K562 (cell line): ENCODE results near the gene WASL. TPM values are rescaled to one million over a fixed set of nuclear protein-coding genes. Genes with fewer than 3 reads are reported as not detected.

Experiments used
- CBFA2T3 ChIP-seq: fragments of 450-650 bp; IDR thresholded peaks from 2 replicates; pipeline ENCODE4 v1.6.1; 2017
- CHAMP1 ChIP-seq: fragments of 450-650 bp; IDR thresholded peaks from 2 replicates; pipeline ENCODE4 v1.6.1; 2016; ENCODE audit warnings: mild to moderate bottlenecking
- FOXO4 ChIP-seq: fragments of 450-650 bp; formaldehyde crosslinking; IDR thresholded peaks from 2 replicates; pipeline ENCODE4 v1.4.0; 2020; ENCODE audit warnings: mild to moderate bottlenecking, moderate library complexity
- GTF2B ChIP-seq: IDR thresholded peaks from 2 replicates; pipeline ENCODE4 v1.6.1; 2011; ENCODE audit not compliant: insufficient read length; ENCODE audit errors: extremely low read depth
- HINFP ChIP-seq: fragments of 450-650 bp; conservative IDR thresholded peaks from 2 replicates; pipeline ENCODE4 v1.6.1; 2016; ENCODE audit warnings: missing genetic modification characterization, low read depth, mild to moderate bottlenecking, control low read depth, missing compliant biosample characterization
- LEF1 ChIP-seq: fragments of 450-650 bp; IDR thresholded peaks from 2 replicates; pipeline ENCODE4 v1.6.1; 2016; ENCODE audit warnings: mild to moderate bottlenecking
- NR2C1 ChIP-seq, 2 experiments: fragments of 450-650 bp; IDR thresholded peaks; 2 replicates each; pipeline ENCODE4 v1.6.1; 2017; ENCODE audit warnings: mild to moderate bottlenecking in 2 of 2, antibody characterized with exemption in 1 of 2, inconsistent platforms in 1 of 2, missing compliant biosample characterization in 1 of 2, missing genetic modification characterization in 1 of 2
- RAD51 ChIP-seq: fragments of 450-650 bp; IDR thresholded peaks from 2 replicates; pipeline ENCODE4 v1.7.1; 2016; ENCODE audit warnings: low read depth, mild to moderate bottlenecking, borderline replicate concordance
- REST ChIP-seq, 2 experiments: fragments of 450-650 bp; formaldehyde crosslinking in 1 of 2; IDR thresholded peaks; 2 replicates each; pipeline versions ENCODE4 v1.4.0 to v1.6.1; 2014 to 2020; ENCODE audit warnings: mild to moderate bottlenecking in 2 of 2, borderline replicate concordance in 1 of 2, low read depth in 1 of 2
- ZBTB7A ChIP-seq: IDR thresholded peaks from 2 replicates; pipeline ENCODE4 v1.6.1; 2011; ENCODE audit warnings: low read depth, mild to moderate bottlenecking, low read length, moderate library complexity, borderline replicate concordance; ENCODE audit not compliant: control insufficient read depth
- ZNF311 ChIP-seq: fragments of 250-450 bp; sonication (Bioruptor Pico); IDR thresholded peaks from 2 replicates; pipeline ENCODE4 v1.4.0; 2020; ENCODE audit warnings: mild to moderate bottlenecking, moderate library complexity
- polyA plus RNA-seq, 8 experiments: library from polyadenylated mRNA; depleted of rRNA in 4 of 8; stranded (reverse) in 5 of 8; unstranded in 3 of 8; fragments of >200 nt; fragmentation: Nextera tagmentation in 2 of 8; fragmentation: Illumina TruSeq in 1 of 8; extraction: Ambion mirVana in 2 of 8; extraction: Trizol in 1 of 8; gene quantifications; 2 replicates each; pipeline versions ENCODE4 v1.2.1 to v1.2.3, GENCODE V29; 2011 to 2014; ENCODE audit warnings: inconsistent platforms in 1 of 8, missing spikeins in 1 of 8
- total RNA-seq, 7 experiments: library from RNA; depleted of rRNA in 6 of 7; stranded (reverse); fragments of >200 nt in 6 of 7; fragmentation: Illumina TruSeq in 2 of 7; extraction: Trizol in 2 of 7; gene quantifications; 2 replicates each; pipeline versions ENCODE4 v1.2.1 to v1.2.3, GENCODE V29; 2011 to 2021; ENCODE audit warnings: low replicate concordance in 1 of 7

Gene WASL
- total and polyA plus RNA-seq, 9 of the 15 experiments (the other 6 are each of a cell fraction or from before 2014, with no cell fraction given) = 3.2 to 13.9 (median 8.3) TPM

- TF ChIP-seq REST (IDR thresholded peaks at IDR 0.05; ENCODE audit: borderline replicate concordance) (no peak), REST (CRISPR knock-in tag; IDR thresholded peaks at IDR 0.05; ENCODE audit: low read depth) (no peak), CHAMP1 (0 out of 2 replicates have a peak, but pooled peaks have one; percentile 46), CBFA2T3 (peak; percentile 80), RAD51 (peak; percentile 76; the same call in 1 of the 2 replicates), LEF1 (0 out of 2 replicates have a peak, but pooled peaks have one; percentile 30), NR2C1 (IDR thresholded peaks at IDR 0.05) (no peak), NR2C1 (tag; IDR thresholded peaks at IDR 0.05) (no peak), HINFP (0 out of 2 replicates have a peak, but pooled peaks have one; percentile 25), ZNF311 (no peak), FOXO4 (CRISPR knock-in tag) (no peak), ZBTB7A (no peak), GTF2B (no peak)
Measured at GRCh38 chr7:123719197-123719721, 29.5 kb downstream of the WASL start (continued).
